Stimulated activated CD4-positive, alpha-beta T cell treated with anti-CD3 and anti-CD28 coated beads, Interleukin-15, amount 100 ng/mL, for 48 hours (primary cell): ENCODE measurements around the gene TGM1.

Experiments
- DNase-seq, 2 donors: peaks; one replicate each; pipeline ENCODE4 v3.0.0-alpha.2; 2020; ENCODE audit warnings: low read depth in 2 of 2

Gene TGM1

GRCh38 chr14:24271134-24271833 is 8.3 kb upstream of the TGM1 start, which contains the start of gene RABGGTA:
RABGGTA (minus strand) TSS chr14:24271597; CDS start chr14:24271115, 482 bp downstream.
- peak; percentile 80 to 84 for DNase-seq

- no peak for DNase-seq
These were observed 7.7 kb upstream of the TGM1 start for GRCh38 chr14:24270537-24271133.

- DNase-seq = no peak
These were observed 7.0 kb upstream of the TGM1 start for GRCh38 chr14:24269910-24270536.

- no peak for DNase-seq
These were observed 6.4 kb upstream of the TGM1 start for GRCh38 chr14:24269368-24269767.

GRCh38 chr14:24268225-24268624 is 5.2 kb upstream of the TGM1 start:
- DNase-seq = no peak

- no peak for DNase-seq
These were observed 4.5 kb upstream of the TGM1 start for GRCh38 chr14:24267516-24267915.

- no peak for DNase-seq
These were observed 3.6 kb upstream of the TGM1 start for GRCh38 chr14:24266344-24267244.

GRCh38 chr14:24264298-24264697 is 1.3 kb upstream of the TGM1 start:
- no peak for DNase-seq

GRCh38 chr14:24263848-24264247 is 871 bp upstream of the TGM1 start:
- DNase-seq = no peak

- no peak for DNase-seq
These were observed 1.0 kb downstream of the TGM1 start for GRCh38 chr14:24261969-24262327.

GRCh38 chr14:24261256-24261968 is 1.6 kb downstream of the TGM1 start:
- no peak for DNase-seq

GRCh38 chr14:24260780-24261157 is 2.2 kb downstream of the TGM1 start:
- DNase-seq = no peak

- DNase-seq = no peak
These were observed 2.8 kb downstream of the TGM1 start for GRCh38 chr14:24260026-24260779.

GRCh38 chr14:24259282-24260025 is 3.5 kb downstream of the TGM1 start:
- no peak for DNase-seq

- no peak for DNase-seq
These were observed 4.3 kb downstream of the TGM1 start for GRCh38 chr14:24258548-24259265.

- no peak for DNase-seq
These were observed 4.9 kb downstream of the TGM1 start for GRCh38 chr14:24258119-24258518.

GRCh38 chr14:24256960-24257359 is 6.0 kb downstream of the TGM1 start:
- no peak for DNase-seq

GRCh38 chr14:24255931-24256711 is 6.9 kb downstream of the TGM1 start:
- no peak for DNase-seq

- no peak for DNase-seq
These were observed 7.5 kb downstream of the TGM1 start for GRCh38 chr14:24255438-24255837.
